Osteocyte (in vitro differentiated cells): ENCODE data around the gene ATP6V1C2. TPM values are rescaled to one million over a fixed set of nuclear protein-coding genes. Genes with fewer than 3 reads are reported as not detected.

Experiments used
- DNase-seq: peaks from one replicate; pipeline ENCODE4 v3.0.0; 2021; ENCODE audit warnings: mixed read lengths; ENCODE audit not compliant: unreplicated experiment; ENCODE audit errors: extremely low spot score
- H3K27ac Mint-ChIP-seq: one replicate; pipeline ENCODE4 v1.8.0; 2021; ENCODE audit warnings: mild to moderate bottlenecking, mixed read lengths; ENCODE audit not compliant: unreplicated experiment
- H3K27me3 Mint-ChIP-seq: one replicate; pipeline ENCODE4 v1.8.0; 2021; ENCODE audit warnings: mixed read lengths; ENCODE audit not compliant: unreplicated experiment
- H3K36me3 Mint-ChIP-seq: one replicate; pipeline ENCODE4 v1.8.0; 2021; ENCODE audit warnings: mixed read lengths; ENCODE audit not compliant: unreplicated experiment
- H3K4me1 Mint-ChIP-seq: one replicate; pipeline ENCODE4 v1.8.0; 2021; ENCODE audit warnings: mixed read lengths; ENCODE audit not compliant: unreplicated experiment
- H3K4me3 Mint-ChIP-seq: one replicate; pipeline ENCODE4 v1.8.0; 2021; ENCODE audit warnings: mild to moderate bottlenecking, moderate library complexity, mixed read lengths; ENCODE audit not compliant: unreplicated experiment
- H3K9me3 Mint-ChIP-seq: one replicate; pipeline ENCODE4 v1.8.0; 2021; ENCODE audit warnings: mixed read lengths; ENCODE audit not compliant: unreplicated experiment
- total RNA-seq: library from RNA; stranded (reverse); gene quantifications from 2 replicates; pipeline ENCODE4 v1.2.1, GENCODE V29; 2021
- TF ChIP-seq, protein P1 (sequence below): fragments of 200-600 bp; sonication (generic); IDR thresholded peaks from 2 replicates; pipeline ENCODE4 v1.5.0; 2021; ENCODE audit warnings: antibody characterized with exemption, mild to moderate bottlenecking, moderate library complexity

Gene ATP6V1C2
- total RNA-seq, 1 donor from 2014 or later: not detected

DNA sequence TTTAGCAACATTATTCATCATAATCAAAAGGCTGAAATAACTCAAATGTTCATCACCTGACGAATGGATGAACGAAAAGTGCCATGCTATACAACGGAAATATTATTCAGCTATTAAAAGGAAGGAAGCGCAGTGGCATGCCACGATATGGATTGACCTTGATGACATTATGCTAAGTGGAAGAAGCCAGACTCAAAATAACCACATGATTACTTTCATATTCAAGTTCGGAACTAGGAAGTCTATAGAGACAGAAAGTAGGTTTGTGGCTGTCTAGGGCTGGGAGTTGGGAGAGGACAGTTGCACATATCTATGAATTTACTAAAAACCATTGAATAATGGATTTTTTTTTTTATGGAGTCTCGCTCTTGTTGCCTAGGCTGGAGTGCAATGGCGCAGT is 104.6 kb downstream of the ATP6V1C2 start:
- Mint-ChIP-seq H3K27ac (no peak overlapping the region), H3K27me3 (peaks cover 54% of the 10 kb centered on the region), H3K4me1 (no peaks in the 10 kb centered on the region), H3K9me3 (no peaks in the 10 kb centered on the region), H3K36me3 (no peaks in the 10 kb centered on the region), H3K4me3 (no peak overlapping the region)
- no peak for DNase-seq
- TF ChIP-seq, protein P1, sequence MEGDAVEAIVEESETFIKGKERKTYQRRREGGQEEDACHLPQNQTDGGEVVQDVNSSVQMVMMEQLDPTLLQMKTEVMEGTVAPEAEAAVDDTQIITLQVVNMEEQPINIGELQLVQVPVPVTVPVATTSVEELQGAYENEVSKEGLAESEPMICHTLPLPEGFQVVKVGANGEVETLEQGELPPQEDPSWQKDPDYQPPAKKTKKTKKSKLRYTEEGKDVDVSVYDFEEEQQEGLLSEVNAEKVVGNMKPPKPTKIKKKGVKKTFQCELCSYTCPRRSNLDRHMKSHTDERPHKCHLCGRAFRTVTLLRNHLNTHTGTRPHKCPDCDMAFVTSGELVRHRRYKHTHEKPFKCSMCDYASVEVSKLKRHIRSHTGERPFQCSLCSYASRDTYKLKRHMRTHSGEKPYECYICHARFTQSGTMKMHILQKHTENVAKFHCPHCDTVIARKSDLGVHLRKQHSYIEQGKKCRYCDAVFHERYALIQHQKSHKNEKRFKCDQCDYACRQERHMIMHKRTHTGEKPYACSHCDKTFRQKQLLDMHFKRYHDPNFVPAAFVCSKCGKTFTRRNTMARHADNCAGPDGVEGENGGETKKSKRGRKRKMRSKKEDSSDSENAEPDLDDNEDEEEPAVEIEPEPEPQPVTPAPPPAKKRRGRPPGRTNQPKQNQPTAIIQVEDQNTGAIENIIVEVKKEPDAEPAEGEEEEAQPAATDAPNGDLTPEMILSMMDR: no peak

DNA sequence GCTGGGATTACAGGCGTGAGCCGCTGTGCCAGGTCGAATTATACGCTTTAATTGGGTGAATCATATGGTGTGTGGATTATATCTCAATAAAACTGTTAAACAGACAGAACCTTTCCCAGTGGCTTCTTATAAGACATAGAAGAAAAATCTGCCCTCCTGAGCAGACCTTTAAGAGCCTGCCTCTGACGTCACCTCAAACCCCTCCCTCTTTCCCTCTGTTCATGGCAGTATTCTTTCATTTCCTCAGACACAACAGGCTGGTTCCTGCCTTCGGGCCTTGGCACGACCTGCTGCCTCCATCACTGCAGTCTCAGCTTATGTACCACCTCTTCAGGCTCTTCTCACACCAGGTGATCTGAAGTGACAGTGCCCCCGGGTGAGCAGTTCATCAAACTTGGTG is 105.2 kb downstream of the ATP6V1C2 start:
- TF ChIP-seq, protein P1: no peak
- Mint-ChIP-seq H3K27ac (no peak overlapping the region), H3K4me3 (no peak overlapping the region), H3K4me1 (peaks cover 3% of the 10 kb centered on the region), H3K9me3 (no peaks in the 10 kb centered on the region), H3K36me3 (no peaks in the 10 kb centered on the region), H3K27me3 (peaks cover 58% of the 10 kb centered on the region)
- no peak for DNase-seq

DNA sequence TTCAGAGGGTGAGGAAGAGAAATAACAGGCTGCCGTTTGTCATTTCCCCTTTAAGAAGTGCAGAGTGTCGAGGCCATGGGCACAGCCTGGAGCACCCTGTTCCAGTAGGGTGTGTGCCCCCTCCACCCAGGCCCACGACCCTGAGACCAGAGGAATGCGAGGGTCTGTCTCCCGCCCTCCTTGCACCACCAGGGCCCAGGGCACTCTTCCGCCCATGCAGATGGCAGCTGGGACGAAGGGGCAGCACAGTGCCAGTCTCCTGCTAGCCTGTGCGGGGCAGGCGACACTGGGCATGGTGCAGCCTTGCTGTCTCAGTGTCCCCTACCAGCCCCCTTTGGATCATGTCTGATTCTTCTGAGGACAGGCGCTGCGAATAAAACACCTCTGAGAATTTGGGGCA is 106.9 kb downstream of the ATP6V1C2 start:
- H3K27me3 Mint-ChIP-seq: peaks cover 55% of the 10 kb centered on the region
- no peaks in the 10 kb centered on the region for H3K36me3 Mint-ChIP-seq
- TF ChIP-seq, protein P1: no peak
- no peak overlapping the region for H3K27ac Mint-ChIP-seq
- H3K4me1 Mint-ChIP-seq: peaks cover 9% of the 10 kb centered on the region
- no peaks in the 10 kb centered on the region for H3K9me3 Mint-ChIP-seq
- H3K4me3 Mint-ChIP-seq: no peak overlapping the region
- DNase-seq: no peak

DNA sequence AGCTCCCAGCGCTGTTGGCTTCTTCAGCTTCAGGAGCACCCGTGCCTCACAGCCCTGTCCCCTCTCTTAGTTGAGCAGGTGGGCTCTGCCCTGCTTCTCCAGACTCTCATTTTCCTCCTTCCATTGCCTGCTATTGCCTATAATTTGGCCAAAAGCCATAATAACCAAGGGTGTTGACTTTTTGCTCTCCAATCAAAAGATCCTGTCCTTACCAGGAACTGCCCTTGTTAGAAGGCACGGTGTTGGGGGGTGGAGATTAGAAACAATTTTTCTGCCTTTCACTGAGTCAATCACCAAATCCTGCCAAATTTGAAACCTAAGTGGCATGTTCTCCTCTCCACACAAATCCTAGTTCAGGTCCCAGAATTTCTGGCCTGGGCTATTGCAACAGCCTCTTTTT is 107.9 kb downstream of the ATP6V1C2 start:
- Mint-ChIP-seq H3K27ac (no peak overlapping the region), H3K27me3 (peaks cover 53% of the 10 kb centered on the region), H3K9me3 (no peaks in the 10 kb centered on the region), H3K36me3 (no peaks in the 10 kb centered on the region), H3K4me1 (peaks cover 9% of the 10 kb centered on the region), H3K4me3 (no peak overlapping the region)
- DNase-seq: no peak
- TF ChIP-seq, protein P1: no peak

DNA sequence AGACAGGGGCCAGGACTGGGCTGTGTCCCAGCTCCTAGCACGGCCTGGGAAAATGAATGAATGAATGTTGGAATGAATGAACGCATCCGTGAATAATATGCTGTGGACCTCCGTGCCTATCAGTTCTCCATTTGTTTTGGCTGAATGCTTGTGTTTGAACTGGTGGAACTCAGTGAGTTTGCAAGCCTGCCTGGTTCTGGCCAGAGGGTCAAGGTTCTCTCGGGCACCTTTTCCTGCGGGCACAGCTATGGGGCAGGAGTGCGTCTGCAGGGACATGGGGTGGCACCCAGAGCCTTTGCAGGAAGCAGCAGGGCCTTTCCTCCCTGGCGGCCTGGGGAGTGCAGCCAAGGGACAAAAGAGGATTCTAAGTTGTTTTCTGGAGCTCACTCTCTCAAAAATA is 108.8 kb downstream of the ATP6V1C2 start:
- TF ChIP-seq, protein P1: no peak
- no peak overlapping the region for H3K27ac Mint-ChIP-seq
- no peaks in the 10 kb centered on the region for H3K9me3 Mint-ChIP-seq
- H3K4me1 Mint-ChIP-seq: peaks cover 9% of the 10 kb centered on the region
- H3K36me3 Mint-ChIP-seq: no peaks in the 10 kb centered on the region
- no peak for DNase-seq
- no peak overlapping the region for H3K4me3 Mint-ChIP-seq
- H3K27me3 Mint-ChIP-seq: peaks cover 44% of the 10 kb centered on the region
